PC-9 (cell line): ENCODE data around the gene BACH1. TPM values are rescaled to one million over a fixed set of nuclear protein-coding genes. Genes with fewer than 3 reads are reported as not detected.

Experiments used
- BruUV-seq: library from RNA; stranded (reverse); fragments of 400-500 nt; replicated peaks from 2 replicates; lab custom pipeline; 2021; lab: Mats Ljungman, UMichigan
- CTCF ChIA-PET: fragments of 300-600 bp; sonication (Branson Sonifier 250); formaldehyde crosslinking; loops from one replicate; lab custom pipeline; 2022; ENCODE audit warnings: antibody characterized with exemption; lab: Charles Lee
- POLR2A ChIA-PET: fragments of 300-600 bp; sonication (Branson Sonifier 250); formaldehyde crosslinking; loops from one replicate; lab custom pipeline; 2022; ENCODE audit warnings: antibody characterized with exemption; ENCODE audit not compliant: unreplicated experiment; lab: Charles Lee
- DNase-seq, 2 experiments: peaks; one replicate each; pipeline versions ENCODE4 v3.0.0 to v3.0.0-alpha.2; 2015 to 2022; ENCODE audit warnings: mixed read lengths in 1 of 2
- H2AFZ ChIP-seq: fragments of 200-600 bp; sonication (generic); 2 replicates; pipeline ENCODE4 v1.8.1; 2017; ENCODE audit warnings: antibody characterized with exemption
- H3F3A ChIP-seq: fragments of 200-600 bp; sonication (generic); 2 replicates; pipeline ENCODE4 v1.8.1; 2017; ENCODE audit warnings: antibody characterized with exemption, mild to moderate bottlenecking, low read depth; ENCODE audit not compliant: insufficient read depth
- H3K27ac ChIP-seq: fragments of 200-600 bp; sonication (generic); 2 replicates; pipeline ENCODE4 v1.6.1; 2016; ENCODE audit warnings: mixed run types
- H3K27me3 ChIP-seq: fragments of 200-600 bp; sonication (generic); 2 replicates; pipeline ENCODE4 v1.6.1; 2016; ENCODE audit warnings: low read depth, mixed run types; ENCODE audit not compliant: insufficient read depth
- H3K36me3 ChIP-seq: fragments of 200-600 bp; sonication (generic); 2 replicates; pipeline ENCODE4 v1.6.1; 2016; ENCODE audit warnings: low read depth, mixed run types
- H3K4me1 ChIP-seq: fragments of 200-600 bp; sonication (generic); replicated peaks from 2 replicates; pipeline ENCODE4 v1.6.1; 2016; ENCODE audit warnings: mixed run types; ENCODE audit not compliant: insufficient read depth
- H3K4me2 ChIP-seq: fragments of 200-600 bp; sonication (generic); 2 replicates; pipeline ENCODE4 v1.6.1; 2017; ENCODE audit warnings: mixed run types
- H3K4me3 ChIP-seq: fragments of 200-600 bp; sonication (generic); 2 replicates; pipeline ENCODE4 v1.6.1; 2016; ENCODE audit warnings: mixed run types
- H3K79me2 ChIP-seq: fragments of 200-600 bp; sonication (generic); 2 replicates; pipeline ENCODE4 v1.6.1; 2017; ENCODE audit warnings: low read depth, mixed run types
- H3K9me2 ChIP-seq: fragments of 200-600 bp; sonication (generic); 2 replicates; pipeline ENCODE4 v1.8.1; 2017; ENCODE audit warnings: mild to moderate bottlenecking; ENCODE audit not compliant: insufficient read depth
- H3K9me3 ChIP-seq: fragments of 200-600 bp; sonication (generic); 2 replicates; pipeline ENCODE4 v1.8.1; 2016; ENCODE audit warnings: low read depth; ENCODE audit not compliant: insufficient read depth
- H4K20me1 ChIP-seq: fragments of 200-600 bp; sonication (generic); 2 replicates; pipeline ENCODE4 v1.8.1; 2017; ENCODE audit not compliant: insufficient read depth
- CTCF ChIP-seq: fragments of 200-600 bp; sonication (generic); conservative IDR thresholded peaks from 2 replicates; pipeline ENCODE4 v1.6.1; 2017; ENCODE audit warnings: mixed run types, antibody characterized with exemption, mild to moderate bottlenecking, moderate library complexity
- EZH2 ChIP-seq: fragments of 200-600 bp; sonication (generic); IDR thresholded peaks from 2 replicates; pipeline ENCODE4 v1.8.0; 2017; ENCODE audit warnings: antibody characterized with exemption, low read depth
- intact Hi-C: fragments of 100-400 bp; cut with micrococcal nuclease; formaldehyde crosslinking; loops from one replicate; pipeline ENCODE4 v1.10.0; 2022; ENCODE audit not compliant: unreplicated experiment
- total RNA-seq: library from RNA; stranded (reverse); gene quantifications from 2 replicates; pipeline ENCODE4 v1.2.3, GENCODE V29; 2021

Gene BACH1
- total RNA-seq, 1 experiment from 2014 or later, result 39.9 TPM

GRCh38 chr21:29254550-29254949, 44.2 kb upstream of the BACH1 start:
- no peaks in the 10 kb centered on the region for H4K20me1 ChIP-seq
- H3K79me2 ChIP-seq, result no peaks in the 10 kb centered on the region
- no peak for DNase-seq
- H3K27ac ChIP-seq, result no peak overlapping the region
- ChIA-PET CTCF (no interaction called here), POLR2A (no interaction called here)
- no TSS peak for BruUV-seq
- no peak overlapping the region for H2AFZ ChIP-seq
- no peaks in the 10 kb centered on the region for H3K36me3 ChIP-seq
- no peaks in the 10 kb centered on the region for H3K9me2 ChIP-seq
- intact Hi-C loops, result no loop called here
- no peak overlapping the region for H3K4me2 ChIP-seq
- H3K4me3 ChIP-seq, result no peak overlapping the region
- H3K27me3 ChIP-seq, result no peaks in the 10 kb centered on the region
- peaks cover 20% of the 10 kb centered on the region for H3K4me1 ChIP-seq
- peaks cover 12% of the 10 kb centered on the region; the same call in 1 of the 2 replicates for H3F3A ChIP-seq
- H3K9me3 ChIP-seq, result no peaks in the 10 kb centered on the region; the same call in 1 of the 2 replicates
- TF ChIP-seq CTCF (no peak), EZH2 (no peak)

- Histone ChIP-seq H3K4me3 (no peak overlapping the region), H3K27me3 (no peaks in the 10 kb centered on the region), H3K4me2 (no peak overlapping the region), H3K27ac (no peak overlapping the region), H3K79me2 (peaks cover 4% of the 10 kb centered on the region; the same call in 1 of the 2 replicates), H3K9me3 (no peaks in the 10 kb centered on the region; the same call in 1 of the 2 replicates), H4K20me1 (no peaks in the 10 kb centered on the region), H2AFZ (no peak overlapping the region), H3K9me2 (no peaks in the 10 kb centered on the region), H3K36me3 (no peaks in the 10 kb centered on the region), H3K4me1 (peaks cover 35% of the 10 kb centered on the region), H3F3A (peaks cover 12% of the 10 kb centered on the region; the same call in 1 of the 2 replicates)
- CTCF ChIA-PET, result no interaction called here
- TF ChIP-seq EZH2 (no peak), CTCF (no peak)
- intact Hi-C loops, result loop anchor here (2.0 to 5.0 kb wide), 2 partner anchors 42 to 74 kb away; partner anchors contain the start of gene BACH1
- POLR2A ChIA-PET, result no interaction called here
- no peak for DNase-seq
- no TSS peak for BruUV-seq
These were observed 42.4 kb upstream of the BACH1 start for GRCh38 chr21:29256126-29256910.

GRCh38 chr21:29257701-29258100, 41.0 kb upstream of the BACH1 start:
- H3K9me2 ChIP-seq, result no peaks in the 10 kb centered on the region
- peaks cover 4% of the 10 kb centered on the region; the same call in 1 of the 2 replicates for H3K79me2 ChIP-seq
- ChIA-PET CTCF (no interaction called here), POLR2A (no interaction called here)
- intact Hi-C loops, result loop anchor here (2.0 to 5.0 kb wide), 2 partner anchors 41 to 75 kb away; partner anchors contain the start of gene BACH1
- peaks cover 3% of the 10 kb centered on the region; the same call in 1 of the 2 replicates for H3K9me3 ChIP-seq
- H3K27me3 ChIP-seq, result no peaks in the 10 kb centered on the region
- no peak overlapping the region for H3K4me2 ChIP-seq
- H3F3A ChIP-seq, result peaks cover 12% of the 10 kb centered on the region; the same call in 1 of the 2 replicates
- no peak for DNase-seq
- H4K20me1 ChIP-seq, result no peaks in the 10 kb centered on the region
- no peak overlapping the region for H2AFZ ChIP-seq
- H3K4me3 ChIP-seq, result no peak overlapping the region
- no peak for TF ChIP-seq EZH2
- TF ChIP-seq CTCF, result no peak
- H3K4me1 ChIP-seq, result peaks cover 35% of the 10 kb centered on the region
- peak overlapping the region; percentile 80 for H3K27ac ChIP-seq
- H3K36me3 ChIP-seq, result no peaks in the 10 kb centered on the region
- BruUV-seq, result no TSS peak
